Measurements from ENCODE around the gene PTGER3.

- TF ChIP-seq CTCF (IDR thresholded peaks at IDR 0.05 in 4 of 5, conservative IDR thresholded peaks at IDR 0.05 in 1 of 5), result no peak
- TF ChIP-seq POLR2A (IDR thresholded peaks at IDR 0.05), result no peak
Measured at GRCh38 chr1:71081697-71082080, 34.1 kb upstream of the PTGER3 start.

All from gastrocnemius medialis (tissue), 4 donors.